Esophagus mucosa (tissue), 1 donor: ENCODE measurements around the gene SARDH. TPM values are rescaled to one million over a fixed set of nuclear protein-coding genes. Genes with fewer than 3 reads are reported as not detected.
A peak's percentile ranks its signal among the peaks of the same experiment; 100 is the strongest.

Experiments used
- ATAC-seq: fragments of 200-7000 bp; cut with Tn5 transposase; one replicate; pipeline ENCODE4 v1.9.1; 2020
- total RNA-seq: library from RNA; stranded (reverse); gene quantifications from one replicate; pipeline ENCODE4 v1.2.4, GENCODE V29; 2023
- donor health status: DM: yes; HTN: yes; CAD: no.

The SARDH gene
- total RNA-seq, 1 donor from 2014 or later, result 0.12 TPM

DNA sequence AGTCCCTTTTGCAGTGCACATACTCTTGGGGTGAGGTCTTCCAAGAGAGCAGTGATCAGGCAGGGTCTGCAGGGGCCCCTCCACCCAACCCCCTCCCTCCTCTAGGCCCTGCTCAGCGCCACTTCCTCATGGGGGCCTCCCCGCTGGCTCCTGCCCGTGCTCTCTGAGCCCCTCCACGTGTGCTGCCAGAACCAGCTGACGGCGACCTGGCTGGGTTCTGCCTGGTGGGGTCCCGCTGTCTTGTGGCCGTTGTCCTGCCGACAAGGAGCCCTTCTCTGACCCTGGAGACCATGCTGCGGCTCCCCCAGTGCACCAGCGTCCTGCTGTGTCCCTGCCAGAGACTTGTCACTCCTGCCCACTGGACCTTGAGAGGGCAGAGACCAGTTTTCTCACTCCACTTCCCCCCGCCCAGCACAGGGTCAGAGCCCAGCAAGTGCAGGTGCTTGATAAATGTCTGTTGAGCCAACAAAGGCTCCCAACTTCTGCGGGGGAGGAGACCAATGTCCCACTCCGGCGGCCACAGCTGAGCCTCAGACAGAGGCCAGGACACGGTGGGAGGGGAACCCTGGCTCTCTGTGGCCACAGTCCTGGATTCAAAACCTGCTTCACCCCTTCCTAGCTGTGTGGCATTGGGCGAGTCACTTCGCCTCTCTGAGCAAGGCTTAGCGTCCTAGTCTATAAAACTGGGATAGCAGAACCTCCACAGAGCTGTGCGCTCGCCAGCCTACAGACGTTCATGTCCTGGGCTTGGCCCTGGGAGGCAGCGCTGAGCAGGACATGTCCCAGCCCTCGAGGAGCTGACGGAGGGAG, 24.8 kb downstream of the SARDH start:
- no peak for ATAC-seq

DNA sequence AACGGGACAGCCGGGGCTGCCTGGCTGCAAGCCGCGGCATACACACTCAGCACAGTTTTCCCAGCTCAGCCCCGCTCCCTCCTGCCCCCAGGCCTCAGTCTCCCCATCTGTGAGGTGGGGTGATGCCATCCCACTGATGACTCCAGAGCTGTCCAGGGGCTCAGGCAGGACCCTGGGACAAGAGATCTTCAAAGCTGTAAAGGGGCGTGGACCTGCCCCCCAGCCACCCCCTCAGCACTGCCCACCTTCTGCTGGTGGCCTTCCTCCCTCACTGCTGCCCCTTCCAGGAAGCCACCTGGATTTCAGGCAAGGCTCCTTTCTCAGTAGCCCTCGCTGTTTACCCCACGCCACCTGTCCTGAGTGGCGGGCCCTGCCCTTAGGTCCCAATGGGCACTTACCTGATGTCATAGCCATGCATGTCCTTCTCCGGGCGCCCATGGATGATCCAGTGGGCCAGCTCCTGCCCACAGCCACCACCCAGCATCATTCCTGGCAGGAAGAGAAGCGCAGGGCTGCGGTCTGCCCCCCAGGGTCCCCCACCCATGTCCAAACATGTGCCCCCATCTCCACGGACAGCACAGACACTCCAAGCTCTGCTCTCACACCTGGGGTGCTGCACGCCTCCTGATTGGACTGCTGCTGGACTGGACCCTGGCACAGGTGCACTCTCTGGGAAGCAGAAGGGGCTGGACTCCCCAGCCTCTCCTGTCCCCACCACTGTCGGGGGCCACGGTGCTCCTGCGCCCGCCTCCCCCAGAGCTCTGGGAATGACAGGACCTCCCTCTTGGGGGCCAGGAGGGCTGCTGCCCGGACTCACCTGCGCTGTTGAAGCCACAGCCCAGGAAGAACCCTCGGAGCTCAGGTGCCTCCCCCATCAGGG, 25.7 kb downstream of the SARDH start:
- no peak for ATAC-seq

DNA sequence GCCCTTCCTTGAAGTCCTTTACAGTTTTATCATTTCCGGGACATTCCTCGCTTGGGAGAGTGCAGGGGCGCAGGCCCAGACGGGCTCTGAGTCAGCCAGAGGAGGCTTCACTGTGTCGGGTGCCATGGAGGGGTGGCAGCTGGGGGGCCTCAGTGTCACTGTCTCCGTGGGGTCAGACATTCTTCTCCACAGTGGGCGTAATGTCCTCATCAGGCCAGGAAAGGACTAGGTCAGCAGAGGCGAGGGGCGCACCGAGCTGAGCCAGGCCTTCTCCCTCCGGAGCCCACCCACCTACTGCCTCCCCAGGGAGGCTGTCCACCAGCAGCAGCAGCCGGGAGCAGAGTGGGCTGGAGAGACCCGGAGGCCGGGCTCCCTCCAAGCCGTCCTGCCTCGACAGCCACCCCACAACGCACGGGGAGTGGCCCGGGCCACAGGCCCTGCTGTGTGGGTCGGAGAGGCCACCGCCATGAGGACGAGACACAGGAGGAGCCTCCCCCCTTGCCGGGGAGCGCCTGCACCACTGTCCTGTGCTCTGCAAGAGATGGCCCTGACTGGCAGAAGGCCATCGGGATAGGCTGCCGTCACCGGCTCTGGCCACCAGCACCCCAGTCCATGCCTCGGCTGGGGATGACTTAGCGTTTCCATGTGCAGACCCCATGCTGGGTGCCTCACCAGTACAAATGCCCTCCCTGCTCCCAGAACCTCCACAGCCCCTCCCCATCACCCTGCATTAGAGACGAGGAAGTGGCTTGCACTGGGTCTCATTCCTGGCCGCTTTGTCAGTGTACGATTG, 26.5 kb downstream of the SARDH start:
- ATAC-seq, result no peak

DNA sequence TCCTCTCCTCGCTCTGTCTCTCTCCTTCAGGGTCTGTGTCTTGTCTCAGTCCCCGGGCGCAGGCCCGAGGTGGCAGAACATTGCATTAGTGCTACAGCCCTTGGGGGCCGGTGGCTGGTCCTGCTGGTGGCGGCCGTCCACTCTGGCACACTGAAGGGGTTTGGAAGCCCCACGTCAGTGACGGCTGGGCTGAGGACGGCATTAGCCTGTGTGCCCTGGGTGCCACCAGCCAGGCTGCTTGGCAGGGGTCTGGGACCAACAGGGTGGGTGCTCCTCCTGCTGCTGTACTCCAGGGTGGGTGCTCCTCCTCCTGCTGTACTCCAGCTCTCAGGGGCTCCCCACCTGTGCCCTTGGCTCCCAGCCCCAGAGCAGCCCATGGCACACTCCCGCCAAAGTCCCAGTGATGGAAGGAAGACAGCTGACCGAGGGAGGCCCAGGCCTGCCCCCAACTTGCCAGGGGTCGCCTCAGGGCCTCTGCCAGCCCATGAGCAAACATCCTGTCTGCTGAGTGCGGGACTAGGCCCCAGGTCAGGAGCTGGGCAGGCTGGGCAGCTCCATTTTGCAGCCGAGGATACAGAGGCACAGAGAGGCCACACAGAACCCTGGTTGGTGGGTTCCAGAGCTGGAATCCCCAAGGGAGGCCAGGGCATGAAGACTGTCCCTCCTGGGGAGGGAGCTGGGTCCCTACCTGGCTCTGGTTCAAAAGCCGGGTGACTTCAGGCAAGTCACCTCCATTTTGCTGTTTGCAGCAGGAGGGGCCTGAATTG, 27.3 kb downstream of the SARDH start:
- no peak for ATAC-seq

DNA sequence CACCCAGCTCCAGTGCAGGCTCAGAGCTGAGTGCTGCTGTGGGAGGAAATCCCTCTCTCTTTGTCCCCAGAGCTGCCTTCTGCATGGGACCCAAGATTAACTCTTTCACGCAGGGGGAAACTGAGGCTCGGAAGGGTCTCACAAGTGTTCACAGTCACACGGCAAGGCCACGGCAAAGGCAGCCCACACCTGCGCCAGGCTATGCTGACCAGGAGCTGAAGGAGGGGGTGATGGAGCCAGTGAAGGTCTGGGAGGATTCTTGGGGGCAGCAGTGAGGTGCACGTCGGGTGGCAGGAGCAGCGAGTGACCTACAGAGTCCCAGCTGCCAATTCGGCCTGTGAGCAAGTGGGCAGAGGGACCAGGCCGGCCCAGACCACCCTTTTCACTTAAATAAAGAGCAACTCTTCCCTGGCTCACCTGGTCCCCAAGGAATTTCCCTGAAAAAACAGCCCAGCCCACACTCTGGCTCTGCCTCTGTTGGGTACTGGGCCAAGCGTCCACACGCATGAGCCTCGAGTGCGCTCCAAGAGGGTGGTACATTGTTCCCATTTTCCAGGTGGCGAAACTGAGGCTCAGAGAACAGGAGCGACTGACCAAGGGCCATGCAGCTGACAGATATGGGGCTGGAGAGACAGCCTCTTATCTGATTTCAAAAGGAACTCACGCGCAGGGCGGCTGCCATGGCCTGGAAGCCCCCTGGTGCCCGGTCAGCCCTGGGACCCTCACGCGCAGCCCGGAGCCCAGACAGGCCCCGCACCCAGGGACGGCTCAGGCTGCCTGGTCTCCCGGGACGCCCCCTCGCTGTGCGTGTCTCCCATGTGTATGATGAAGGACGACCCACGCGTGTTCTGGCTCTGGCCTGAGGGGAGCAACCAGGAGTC, 28.2 kb downstream of the SARDH start:
- ATAC-seq, result no peak

DNA sequence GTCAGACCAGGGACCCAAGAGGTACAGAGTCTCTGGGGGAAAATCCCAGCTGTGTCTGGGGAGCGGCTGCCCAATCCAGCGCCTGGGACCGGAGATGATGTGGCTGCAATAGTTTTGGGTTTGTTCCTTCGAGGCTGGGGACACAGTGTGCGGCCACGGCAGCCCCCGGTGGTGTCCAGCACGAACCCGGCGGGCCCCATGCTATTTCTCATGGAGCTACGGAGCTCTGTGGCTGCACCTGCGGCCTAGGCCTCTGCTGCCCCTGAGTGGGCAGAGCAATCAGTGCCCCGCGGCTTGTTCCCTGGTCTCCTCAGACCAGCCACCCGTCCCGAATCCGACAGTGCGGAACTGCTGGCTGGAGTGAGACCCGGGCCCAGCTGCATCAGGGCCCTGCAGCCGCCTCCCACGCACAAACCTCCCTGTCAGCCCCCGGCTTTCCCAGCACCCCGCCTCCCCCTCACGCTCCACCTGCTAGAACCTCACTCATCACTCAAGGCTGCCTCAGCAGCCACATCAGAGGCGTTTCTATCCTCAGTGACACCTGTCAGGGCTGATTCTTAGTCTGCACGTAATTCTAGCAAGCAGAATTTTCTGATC, 29.0 kb downstream of the SARDH start:
- ATAC-seq, result no peak

DNA sequence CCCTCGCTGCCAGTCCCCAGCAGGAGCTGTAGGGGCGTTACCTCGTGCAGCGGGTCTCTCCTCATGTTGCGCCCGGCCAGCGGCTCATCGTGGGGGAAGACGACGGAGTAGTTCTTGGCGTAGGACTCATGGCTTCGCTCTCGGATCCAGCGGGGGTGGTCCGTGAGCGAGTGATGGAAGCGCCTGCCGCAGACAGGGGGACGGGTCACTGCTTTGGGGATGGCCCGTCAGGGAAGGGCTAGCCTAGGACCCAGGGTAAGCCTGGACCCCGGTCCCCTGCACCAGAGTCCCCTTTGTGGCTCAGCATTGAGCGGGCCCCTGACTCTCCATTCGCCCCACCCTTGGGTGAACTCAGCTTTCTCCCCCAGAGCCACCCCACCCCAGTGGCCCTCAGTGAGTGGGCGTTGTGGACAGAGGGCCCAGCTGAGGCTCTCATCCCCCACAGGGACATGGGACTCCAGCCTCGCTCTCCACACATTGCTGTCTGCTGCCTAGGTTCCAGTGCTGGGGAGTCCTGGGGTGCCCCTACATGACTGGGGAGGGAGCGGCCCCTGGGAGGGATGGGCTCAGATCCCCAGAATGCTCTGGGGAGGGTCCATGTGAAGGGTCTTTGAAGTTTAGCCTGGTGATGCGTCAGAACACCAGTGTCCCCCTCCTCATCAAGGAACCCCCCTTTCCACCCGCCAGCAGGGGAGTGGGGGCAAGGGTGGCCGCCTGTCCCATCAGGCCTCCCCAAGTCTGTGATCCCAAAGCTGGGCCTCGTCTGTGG, 29.7 kb downstream of the SARDH start:
- no peak for ATAC-seq

DNA sequence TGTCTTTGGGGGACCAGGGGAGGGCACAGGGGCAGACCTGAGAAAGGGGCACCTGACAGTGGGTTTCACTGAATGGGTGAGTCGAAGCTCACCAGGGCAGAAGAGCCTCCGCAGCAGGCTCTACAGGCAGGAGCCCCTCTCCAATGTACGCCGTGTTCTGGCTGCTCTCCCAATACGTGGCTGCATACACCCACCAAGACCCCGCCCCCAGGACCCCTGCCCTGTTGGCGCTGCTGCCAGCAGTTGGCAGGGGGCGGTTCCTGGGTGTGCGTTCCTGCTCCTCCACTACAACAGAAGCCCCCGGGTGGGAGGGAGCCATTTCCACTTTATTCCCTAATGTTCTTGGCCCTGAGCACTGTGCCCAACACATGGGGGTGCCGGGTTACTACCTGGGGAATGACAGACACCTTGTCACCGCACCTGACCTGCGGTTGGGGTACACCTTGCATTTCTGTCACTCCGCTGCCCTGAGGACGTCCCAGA, 30.3 kb downstream of the SARDH start:
- no peak for ATAC-seq

DNA sequence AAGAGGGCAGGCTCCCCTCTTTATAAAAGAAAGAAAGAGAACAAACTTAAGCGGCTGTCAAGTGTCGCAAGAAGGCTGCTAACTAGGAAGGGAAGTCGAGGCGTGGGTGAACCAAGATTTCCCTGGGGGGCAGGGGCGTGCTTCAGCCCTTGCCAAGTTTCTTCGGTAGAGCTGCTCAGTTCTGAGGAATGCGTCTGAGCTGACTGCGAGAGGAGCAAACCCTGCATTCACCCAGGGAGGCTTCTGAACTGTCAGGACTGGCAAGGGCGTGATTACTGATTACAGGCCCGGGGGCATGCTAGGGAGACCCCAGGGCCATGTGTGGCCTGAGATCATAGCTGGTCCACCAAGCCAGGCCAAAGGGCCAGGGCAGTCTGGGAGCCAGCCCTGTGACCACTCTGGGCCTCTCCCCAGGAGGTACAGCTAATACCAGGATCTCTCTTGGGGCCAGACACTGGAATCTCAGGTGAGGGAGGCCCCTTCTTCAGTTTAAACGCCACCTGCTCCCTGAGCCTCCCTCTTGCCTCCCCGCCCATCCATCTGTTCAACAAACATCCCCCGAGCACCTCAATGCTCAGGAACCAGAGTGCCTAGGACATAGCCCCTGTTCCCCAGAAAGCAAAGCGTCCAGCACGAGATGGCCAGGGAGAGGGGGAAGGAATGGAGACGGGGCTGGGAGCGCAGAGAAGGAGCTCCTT, 30.9 kb downstream of the SARDH start:
- no peak for ATAC-seq

DNA sequence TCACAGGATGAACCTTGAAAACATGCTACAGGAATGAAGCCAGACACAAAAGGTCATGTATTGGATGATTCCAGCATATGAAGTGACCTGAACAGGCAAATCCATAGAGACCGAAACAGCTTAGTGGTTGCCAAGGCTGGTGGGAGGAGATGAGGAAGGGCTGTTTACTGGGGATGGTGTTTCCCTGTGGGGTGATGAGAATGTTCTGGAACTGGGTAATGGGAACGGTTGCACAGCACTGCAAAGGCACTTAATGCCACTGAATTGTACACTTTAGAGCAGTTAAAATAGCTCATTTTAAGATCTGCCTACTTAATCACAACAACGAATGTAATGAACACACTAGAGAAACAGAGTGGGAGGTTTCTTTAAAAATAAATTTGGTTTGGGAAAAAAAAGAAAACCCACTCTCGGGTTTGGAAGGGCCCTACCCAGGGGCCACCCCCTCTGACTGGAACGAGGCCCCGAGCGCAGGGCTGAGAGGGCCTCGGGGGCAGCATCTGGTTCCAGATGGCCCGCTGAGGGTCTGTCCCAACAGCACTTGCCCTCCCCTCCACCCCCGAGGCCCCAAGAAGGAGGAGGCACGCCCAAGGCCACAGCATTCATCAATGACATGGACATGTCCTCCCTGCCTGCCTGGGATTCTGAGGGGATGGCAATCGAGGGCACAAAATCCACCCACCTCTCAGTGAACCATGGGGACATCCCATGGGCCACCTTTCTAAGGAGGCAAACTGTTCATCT, 31.7 kb downstream of the SARDH start:
- ATAC-seq, result no peak

DNA sequence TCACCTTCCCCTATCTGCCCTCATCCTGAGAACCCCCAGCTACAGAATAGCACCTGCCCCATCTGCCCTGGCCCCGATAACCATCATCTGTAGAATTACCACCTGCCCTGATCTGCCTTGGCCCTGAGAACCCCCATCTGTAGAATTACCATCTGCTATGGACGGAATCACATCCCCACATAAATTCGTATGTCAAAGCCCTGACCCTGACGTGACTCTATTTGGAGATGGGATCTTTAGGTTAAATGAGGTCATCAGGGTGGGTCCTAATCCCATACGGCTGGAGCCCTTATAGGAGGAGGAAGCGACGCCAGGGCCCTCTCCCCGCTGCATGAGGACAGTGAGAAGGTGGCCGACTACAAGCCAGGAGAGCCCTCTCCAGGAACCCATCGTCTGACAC, 32.6 kb downstream of the SARDH start:
- no peak for ATAC-seq

DNA sequence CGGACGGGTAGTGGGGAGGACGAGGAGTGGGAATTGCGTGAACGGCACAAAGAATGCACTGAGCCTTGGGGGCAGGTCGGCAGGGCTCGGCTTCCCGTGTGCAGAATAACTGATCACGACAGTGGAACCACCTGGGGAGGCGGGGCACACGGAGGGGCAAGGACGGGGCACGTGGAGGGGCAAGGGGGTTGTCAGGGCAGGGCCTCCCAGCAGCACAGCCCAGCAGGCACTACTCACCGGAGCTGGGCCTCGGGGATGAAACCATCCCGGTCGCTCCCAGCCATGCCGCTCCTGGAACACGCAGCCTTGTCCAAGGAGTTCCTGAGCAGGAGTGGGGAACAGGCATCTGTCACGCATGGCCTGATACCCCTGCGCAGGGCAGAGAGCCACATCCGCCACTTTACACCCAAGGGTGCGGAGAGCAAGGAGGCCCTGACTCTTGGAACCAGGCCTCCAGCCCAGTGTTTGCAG, 33.4 kb downstream of the SARDH start:
- no peak for ATAC-seq

DNA sequence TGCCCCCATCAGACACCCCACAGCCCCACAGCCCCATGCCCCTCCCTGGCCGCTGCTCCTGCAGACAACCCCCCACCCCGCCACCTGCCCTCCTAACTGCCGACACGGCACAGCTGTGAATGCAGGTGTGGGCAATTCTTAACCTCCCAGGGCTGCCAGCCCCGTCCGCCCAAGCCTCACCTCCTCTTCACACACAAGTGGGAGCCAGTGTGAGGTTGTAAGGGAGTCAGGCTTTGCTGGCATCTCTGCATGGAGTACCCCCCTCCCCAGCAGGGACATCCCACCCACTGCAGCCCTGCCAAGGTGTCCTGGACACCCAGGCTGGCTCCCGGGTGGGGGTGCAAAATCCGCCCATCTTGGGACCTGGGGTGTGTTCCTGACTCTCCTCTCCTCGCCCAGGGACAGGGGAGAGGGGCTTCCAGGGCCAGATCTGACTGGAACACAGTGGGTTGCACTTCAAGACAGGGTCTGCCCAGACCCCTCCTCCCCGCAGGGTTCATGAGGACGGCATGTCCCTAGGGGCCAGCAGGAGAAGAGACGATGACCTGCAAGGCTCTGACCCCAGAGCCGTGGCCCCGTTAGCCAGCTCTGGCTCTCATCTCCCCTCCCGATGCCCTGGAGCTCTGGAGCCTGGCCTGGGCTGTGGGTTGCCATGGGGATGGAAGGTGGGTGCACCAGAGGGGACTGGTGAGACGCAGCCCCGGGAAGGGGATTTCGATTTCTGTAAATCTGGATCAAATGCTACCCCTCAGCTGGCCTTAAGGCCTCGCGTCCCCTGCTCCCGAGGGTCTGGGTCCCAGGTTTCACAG, 34.4 kb downstream of the SARDH start:
- no peak for ATAC-seq

DNA sequence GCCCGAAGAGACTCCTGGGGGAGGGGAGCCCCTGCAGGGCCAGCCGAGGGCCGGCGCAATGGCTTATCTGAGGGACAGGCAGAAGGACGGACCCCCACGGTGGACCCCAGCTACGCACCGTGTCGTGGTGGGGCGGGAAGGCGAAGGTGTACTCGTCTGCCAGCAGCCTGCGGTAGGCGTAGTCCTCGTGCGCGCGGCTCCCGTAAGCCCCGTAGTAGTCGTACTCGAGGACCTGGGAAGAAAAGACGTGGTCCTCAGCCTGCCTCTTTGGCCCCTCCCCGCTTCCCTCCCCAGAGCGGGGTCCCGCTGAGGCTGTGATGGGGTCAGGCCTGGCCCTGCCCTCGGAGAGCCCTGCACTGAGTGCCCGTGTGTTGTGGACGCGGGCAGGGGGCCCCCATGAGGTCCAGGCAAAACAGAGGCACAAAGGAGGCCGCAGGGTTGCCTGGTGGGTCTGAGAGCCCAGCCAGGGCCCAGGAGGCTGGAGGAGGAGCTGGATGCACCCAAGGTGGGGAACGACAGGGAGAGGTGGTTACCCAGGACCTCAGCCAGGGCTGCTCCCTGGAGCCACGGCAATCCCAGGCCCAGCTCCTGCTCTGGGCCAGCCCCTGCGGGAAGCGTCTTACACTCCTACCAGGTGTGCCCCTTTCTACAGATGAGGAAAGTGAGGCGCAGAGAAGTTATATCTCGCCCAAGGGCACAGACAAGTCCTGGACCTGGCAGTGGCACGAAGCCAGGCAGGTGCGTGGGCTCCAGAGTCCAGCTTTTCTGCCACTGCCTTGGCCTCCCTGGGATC, 35.2 kb downstream of the SARDH start:
- ATAC-seq, result no peak

DNA sequence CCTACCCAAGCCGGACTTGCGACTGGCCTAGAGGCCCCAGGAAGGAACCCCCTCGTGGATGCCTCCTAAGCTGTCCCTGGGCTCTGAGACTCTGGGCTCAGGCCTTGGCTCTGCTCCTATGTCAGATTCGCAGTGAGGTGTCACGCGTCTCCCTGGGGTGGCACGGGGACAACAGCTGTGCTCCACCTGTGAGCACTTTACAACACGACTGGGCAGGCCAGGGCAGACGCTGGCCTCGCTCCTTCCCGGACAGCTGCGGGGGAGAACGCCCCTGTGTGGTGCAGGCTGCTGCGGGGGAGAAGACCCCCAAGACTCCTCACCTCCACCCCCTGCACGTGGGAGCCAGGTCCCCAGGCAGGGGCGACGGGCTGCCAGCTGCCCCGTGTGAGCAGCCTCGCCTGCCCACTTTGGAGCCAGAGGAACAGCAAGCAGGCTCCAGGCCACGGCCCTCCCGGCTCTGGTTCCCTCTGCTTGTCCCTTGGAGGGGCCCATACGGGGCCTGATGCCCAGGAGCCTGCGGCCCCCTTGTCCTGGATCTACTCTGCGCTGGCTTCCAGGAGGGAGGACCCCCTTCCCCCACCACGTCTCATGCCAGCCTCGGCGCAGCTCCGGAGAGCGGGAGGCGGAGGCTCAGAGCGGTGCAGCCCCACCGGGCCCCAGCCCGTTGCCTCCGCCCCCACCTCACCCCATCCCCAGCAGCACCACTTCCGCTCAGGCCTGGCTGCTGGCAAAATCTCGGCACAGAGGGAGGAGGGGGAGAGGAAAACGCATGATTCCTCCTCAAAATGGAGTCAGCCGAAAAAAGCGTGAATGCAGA, 36.0 kb downstream of the SARDH start:
- ATAC-seq, result peak; percentile 41
